Heart left ventricle (tissue), 13 donors: ENCODE data around the gene POT1.

Source experiments
- POLR2A ChIP-seq, 2 donors: fragments of 450-650 bp; IDR thresholded peaks; one replicate each; pipeline ENCODE4 v1.6.1; 2017; ENCODE audit warnings: antibody characterized with exemption in 2 of 2, mild to moderate bottlenecking in 2 of 2, moderate library complexity in 2 of 2
- TF ChIP-seq, protein P1 (sequence below), 12 donors: fragments of 200-600 bp; sonication (generic) in 4 of 12; IDR thresholded peaks; one replicate each; pipeline versions ENCODE4 v1.5.0 to v1.8.0; 2018 to 2022; ENCODE audit warnings: antibody characterized with exemption in 12 of 12, mild to moderate bottlenecking in 5 of 12
- donor health status: ischemic (EF 13 %, LVEDD 7.1; RV severe dilation, severe dysfunction).
- donor health status: DM: no; HTN: yes; CAD: no.
- donor health status: DM: no; HTN: no; CAD: no.
- donor health status: ischemic (EF 25% LVEDD 6.9; RV normal size, moderate dysfunction).
- donor health status: ischemic (EF 25% LVEDD 5.7; RV mildly dilated, moderate dysfunction).
- donor health status: ischemic (EF 35%, LVEDD 5.7; RV mildly dilated, moderate dysfunction).
- donor health status: nonischemic (EF 11% LVEDD 7.7; RV severe dilation, severe dysfunction).
- donor health status: DM: yes; HTN: yes; CAD: no.
- donor health status: PGD.
- donor health status: ischemic (EF 29% LVEDD 5.4; RV normal size, mild dysfunction).
- donor health status: nonischemic (EF 23%, LVEDD 6.1; RV moderate dilation, normal function).

GRCh38 chr7:124818807-124819206 lies 110.8 kb downstream of the POT1 start:
- TF ChIP-seq, protein P1, sequence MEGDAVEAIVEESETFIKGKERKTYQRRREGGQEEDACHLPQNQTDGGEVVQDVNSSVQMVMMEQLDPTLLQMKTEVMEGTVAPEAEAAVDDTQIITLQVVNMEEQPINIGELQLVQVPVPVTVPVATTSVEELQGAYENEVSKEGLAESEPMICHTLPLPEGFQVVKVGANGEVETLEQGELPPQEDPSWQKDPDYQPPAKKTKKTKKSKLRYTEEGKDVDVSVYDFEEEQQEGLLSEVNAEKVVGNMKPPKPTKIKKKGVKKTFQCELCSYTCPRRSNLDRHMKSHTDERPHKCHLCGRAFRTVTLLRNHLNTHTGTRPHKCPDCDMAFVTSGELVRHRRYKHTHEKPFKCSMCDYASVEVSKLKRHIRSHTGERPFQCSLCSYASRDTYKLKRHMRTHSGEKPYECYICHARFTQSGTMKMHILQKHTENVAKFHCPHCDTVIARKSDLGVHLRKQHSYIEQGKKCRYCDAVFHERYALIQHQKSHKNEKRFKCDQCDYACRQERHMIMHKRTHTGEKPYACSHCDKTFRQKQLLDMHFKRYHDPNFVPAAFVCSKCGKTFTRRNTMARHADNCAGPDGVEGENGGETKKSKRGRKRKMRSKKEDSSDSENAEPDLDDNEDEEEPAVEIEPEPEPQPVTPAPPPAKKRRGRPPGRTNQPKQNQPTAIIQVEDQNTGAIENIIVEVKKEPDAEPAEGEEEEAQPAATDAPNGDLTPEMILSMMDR (IDR thresholded peaks at IDR 0.05) = no peak
- no peak for TF ChIP-seq POLR2A (IDR thresholded peaks at IDR 0.05)
